Endometrium (tissue), 2 donors: ENCODE results near the gene EEFSEC.

Experiments used
- FAIRE-seq: peaks from 2 replicates; lab custom pipeline; 2012; peaks lifted over from hg19 to GRCh38; lab: Jason Lieb, UNC
- donor health status: control.
- donor health status: control.

The EEFSEC gene

DNA sequence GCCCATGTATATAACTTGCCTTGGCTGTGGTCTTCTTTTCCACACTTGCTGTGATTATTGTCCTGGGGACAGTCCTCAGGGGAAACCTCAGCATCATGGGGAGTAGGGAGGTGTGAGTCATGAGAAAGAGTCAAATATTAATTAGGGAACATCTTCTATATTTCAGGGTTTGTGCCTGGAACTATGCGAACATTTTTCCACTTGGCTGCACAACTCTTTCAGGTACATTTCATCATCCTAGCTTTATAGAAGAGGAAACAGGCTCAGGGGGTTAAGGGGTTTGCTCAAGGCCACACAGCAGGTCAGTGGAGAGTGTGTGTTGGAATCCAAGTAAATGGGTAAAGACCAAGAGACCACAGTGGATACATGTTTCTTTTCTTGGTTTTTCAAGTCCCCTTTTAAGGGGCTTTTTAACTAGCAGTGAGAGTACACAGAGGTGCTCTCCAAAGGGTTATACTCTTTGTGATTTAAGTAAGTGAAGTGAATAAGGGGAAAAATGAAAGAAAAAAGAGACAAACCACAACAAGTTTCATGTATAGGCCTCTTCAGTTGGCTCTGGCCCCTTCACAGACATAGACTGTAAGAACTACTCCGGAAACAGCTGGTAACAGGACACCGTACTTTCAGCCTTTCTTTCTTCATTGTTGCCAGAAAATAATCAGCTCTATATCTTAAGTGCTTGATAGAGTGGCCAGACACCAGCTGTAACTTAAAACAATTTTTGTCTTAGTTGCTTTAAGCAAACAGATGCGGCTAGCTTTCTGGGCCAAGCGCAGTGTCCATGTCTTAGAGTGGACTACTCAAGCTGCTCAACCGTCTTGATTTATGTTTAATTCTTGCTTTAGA is 64.6 kb downstream of the EEFSEC start:
- no peak for FAIRE-seq

DNA sequence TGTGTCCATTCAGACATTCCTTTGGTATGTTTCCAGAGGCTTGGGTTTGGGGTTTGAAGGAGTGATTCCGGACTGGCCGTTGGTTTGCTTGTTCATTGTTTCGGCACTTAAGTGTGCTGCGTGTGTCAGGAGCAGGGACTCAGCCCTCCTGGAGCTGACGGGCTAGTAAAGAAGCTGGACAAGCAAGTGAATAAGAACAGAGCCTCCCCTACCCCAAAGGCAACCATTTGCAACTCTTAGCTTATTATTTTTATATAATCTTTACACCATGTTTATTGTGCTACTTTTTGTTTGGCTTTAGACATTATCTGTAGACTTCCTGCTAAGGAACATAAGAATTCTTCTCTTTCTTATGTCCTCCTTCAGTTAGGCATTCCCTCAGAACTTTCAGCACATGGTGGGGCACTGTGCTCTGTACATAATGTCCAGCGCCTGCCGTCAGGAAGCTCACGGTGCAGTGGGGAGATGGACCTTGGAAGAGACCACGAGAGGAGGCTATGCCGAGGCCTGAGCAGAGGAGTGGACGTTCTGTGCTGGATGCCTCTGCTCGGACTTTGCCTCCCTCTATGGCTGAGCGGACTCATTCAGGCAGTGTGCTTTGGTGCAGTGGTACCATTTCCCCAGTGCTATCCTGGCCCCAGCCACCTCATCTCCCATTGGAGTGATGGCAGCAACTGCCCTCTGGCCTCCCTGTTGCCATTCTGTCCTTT is 65.4 kb downstream of the EEFSEC start:
- FAIRE-seq = no peak

DNA sequence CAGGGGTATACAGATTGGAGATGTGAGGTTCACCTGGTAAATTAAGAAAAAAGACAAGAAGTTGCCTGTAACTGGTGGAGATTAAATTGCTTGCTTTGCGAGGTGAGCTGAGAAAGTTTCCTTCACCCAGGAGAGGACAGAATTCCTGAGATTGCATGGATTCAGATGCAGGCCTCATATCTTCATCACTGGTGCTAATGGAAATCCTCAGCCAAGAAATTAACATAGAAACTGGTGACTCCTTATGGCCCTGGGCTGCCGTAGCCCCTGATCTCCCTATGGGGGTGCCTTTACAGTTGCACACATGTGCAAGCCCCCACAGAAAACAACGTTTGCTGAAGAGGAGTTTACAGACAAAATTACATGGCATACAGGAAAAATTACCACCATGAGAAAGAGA is 68.0 kb downstream of the EEFSEC start:
- no peak for FAIRE-seq

DNA sequence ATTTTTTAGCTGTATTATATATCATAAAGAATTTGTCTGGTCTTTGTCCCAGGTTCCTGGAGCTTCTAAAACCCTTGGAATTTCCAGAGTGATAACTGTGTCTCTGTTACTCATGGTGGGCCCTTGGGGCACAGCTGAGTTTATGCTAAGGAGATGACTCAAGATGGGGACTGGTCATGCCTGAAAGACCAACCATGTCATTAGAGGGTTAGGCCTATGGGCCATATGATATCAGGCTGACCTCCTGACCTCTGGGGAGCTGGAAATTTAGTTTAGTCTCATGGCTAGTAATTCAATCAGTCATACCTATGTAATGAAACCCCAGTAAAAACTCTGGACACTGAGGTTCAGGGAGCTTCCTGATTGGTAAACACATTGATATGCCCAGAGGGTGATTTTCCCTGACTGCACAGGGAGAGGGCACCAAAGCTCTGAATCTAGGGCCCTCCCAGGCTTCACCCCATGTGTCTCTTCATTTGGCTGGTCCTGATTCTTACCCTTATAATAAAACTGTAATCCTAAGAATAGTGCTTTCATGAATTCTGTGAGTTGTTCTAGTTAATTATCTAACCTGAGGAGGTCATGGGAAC is 69.6 kb downstream of the EEFSEC start:
- FAIRE-seq = no peak

DNA sequence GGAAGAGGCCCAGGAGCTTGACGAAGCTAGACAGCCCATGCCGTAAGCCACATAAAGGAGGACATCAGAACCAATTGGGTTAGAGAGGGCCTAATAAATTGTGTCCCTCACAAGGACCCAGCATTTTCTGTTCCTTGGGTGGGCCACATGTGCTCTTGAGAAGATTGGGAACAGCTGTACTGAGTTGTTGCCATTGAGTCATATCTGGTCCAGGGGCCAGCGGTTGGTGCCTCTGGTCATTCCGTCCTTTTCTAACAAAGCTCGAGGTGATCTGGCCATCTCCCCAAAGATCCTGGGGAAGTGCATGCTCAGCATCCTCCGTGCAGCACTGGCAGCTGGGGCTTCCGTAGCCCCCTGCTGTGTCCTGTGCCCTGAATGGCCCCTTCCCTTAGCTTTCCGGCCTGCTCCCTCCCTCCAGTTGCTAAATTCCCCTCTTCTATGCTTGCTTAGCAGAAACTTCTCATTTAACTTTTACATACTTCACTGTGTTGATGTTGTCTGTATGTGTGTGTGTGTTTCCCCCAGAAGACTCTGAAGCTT is 73.0 kb downstream of the EEFSEC start:
- no peak for FAIRE-seq

DNA sequence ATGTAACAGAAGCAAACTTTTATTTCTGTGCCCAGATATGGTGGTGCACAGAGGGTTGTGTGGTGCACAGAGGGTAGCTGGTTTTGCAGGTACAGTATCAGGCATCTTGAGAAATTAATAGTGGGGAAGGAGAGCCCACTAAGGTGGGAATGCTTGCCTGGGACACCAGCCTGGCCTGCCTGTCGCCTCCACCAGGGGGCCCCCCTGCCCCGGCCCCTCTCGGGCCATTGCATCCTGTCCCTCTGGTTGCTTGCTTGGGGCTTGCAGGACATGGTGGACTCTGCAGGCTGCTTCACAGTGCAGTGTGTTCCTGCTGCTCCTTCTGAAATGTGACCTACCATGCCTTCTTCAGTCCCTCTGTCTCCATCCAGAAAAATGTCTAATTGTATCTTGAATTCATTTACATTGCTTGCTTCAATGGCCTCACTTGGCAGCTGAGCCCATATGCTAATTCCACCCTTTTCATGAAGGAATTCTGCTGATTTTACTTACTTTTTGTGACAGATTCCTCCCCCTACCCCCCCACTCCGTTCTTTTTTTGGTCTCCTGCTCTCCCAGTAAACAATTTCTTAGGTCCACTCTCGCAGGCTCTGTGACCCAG is 73.6 kb downstream of the EEFSEC start:
- FAIRE-seq = no peak

DNA sequence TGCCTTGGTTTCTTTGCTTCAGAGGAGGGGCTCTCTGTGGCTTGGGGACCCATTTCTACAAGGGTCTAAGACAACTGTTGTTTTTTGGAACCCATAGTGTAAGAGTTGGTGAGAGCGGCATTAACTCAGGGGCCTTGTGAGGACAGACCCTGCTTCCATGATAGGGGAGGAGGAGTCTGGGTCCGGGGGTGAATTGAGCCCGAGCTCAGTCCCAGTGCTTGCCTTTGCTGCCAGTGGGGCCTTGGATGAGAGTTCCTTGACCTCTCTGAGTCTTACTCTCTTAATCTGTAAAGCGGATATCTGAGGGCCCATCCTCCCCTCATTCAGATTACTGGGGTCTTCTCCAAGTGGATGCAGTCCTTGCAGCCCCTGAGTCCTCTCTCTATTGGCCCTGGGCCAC is 74.2 kb downstream of the EEFSEC start:
- FAIRE-seq = no peak

DNA sequence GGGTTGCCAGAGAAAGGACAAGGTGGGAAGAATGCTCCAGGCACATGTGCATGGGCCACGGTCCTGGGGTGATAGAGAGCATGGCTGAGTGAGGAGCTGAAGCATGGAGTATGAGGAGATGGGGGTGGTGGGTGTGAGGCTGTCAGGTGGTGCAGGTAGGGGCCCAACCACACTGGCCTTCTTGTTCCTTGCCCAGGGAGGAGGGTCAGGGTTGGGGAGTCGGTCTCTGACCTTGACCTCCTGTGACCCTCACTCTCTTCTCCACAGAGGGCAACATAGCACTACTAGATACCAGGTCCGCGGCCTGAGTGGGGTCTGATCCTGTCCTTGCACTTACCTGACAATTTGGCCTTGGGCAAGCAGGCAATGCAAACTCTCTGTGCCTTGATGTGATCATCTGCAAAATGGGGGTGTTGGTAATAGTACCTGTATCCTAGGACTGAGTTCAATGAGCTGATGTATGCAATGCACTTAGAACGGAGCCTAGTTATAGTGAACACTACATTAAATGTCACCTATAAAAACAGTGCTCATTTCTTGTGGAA is 75.2 kb downstream of the EEFSEC start:
- FAIRE-seq = no peak

DNA sequence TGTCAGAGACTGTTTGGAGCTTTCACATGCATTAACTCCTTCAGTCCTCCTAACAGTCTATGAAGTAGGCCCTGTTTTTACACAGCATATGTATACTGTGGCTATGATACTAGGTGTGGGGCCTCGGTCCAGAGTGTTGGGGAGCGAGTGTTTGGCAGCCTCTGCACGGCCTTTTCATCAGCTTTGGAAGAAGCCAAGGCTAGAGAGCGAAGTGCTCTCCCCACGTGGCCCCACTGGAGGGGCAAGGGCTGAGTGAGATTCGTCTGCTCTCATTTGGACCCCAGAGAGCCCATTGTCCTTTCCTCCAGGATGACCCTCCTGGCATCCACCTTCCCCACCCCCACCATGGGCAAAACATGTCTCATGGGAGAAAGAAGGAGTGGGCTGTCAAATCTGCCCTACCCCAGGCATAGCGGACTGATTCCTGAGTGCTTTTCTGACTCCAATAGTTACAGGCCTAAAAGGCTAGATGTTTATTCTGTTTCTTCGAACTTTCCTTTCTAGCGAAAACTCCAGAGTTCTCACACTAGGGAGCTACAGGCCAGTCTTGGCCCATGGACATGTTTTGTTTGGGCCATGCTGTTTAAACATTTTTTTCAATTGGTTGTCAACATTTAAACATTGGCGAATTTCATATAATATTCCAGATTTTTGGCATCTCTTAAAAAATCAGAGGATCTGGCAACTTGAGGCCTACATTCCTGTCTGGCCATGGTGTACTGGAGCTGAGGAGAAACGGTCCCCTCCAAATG is 76.0 kb downstream of the EEFSEC start:
- no peak for FAIRE-seq

DNA sequence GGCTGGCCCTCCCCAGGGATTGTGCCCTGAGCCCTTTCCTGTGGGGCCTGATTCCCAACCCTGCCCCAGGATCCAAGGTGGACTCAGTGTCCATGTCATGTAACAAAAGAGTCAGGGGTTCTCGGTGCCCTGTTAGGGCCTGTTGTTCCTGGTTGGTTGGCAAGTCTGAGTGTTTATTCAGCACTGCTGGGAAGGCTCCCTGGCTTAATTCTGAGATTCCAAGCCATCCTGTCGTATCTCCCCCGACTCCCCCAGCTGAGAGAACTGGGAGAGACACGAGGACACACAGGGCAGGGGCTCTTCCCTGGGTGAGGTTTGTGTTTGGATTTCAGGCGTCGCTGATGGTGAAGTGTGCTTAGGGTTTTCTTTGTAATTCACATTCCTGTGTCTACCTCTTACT is 78.3 kb downstream of the EEFSEC start:
- FAIRE-seq = no peak

DNA sequence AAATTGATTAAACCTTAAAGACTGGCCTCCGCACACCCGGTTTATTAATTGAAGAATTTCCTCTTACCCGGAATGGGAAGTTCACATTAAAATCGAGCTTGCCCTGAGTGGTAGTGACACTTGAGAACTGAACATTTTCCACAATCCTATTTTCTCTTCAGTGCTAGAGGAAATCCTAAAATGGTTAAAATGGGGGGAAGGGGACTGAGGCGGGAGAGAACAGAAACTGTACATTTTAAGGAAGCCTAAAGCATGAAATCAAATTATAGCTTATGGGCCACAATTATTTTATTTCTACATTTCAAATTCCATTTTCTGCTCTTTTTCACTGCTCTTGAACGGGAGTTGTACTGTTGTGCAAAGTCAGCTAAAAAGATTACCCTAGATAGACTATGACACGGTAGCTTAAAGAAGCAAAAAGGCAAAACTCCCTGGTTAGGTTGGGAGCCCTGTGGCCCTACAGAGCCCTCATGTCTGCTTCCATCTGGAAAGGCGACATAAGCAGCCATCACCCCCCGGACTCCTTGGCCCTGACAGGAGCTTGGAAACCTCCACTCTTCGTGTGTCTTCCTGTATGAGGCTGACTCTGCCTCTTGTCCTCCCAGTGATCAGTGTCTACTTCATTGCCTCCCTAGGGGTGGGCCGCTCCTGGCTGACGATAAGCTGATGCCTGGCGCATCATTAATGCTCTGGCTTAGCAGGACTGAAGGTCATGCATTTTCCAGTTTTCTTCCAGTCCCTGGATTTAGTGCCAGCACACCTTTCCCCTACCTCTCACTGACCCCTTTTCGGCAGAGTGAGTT is 79.3 kb downstream of the EEFSEC start:
- FAIRE-seq = no peak

DNA sequence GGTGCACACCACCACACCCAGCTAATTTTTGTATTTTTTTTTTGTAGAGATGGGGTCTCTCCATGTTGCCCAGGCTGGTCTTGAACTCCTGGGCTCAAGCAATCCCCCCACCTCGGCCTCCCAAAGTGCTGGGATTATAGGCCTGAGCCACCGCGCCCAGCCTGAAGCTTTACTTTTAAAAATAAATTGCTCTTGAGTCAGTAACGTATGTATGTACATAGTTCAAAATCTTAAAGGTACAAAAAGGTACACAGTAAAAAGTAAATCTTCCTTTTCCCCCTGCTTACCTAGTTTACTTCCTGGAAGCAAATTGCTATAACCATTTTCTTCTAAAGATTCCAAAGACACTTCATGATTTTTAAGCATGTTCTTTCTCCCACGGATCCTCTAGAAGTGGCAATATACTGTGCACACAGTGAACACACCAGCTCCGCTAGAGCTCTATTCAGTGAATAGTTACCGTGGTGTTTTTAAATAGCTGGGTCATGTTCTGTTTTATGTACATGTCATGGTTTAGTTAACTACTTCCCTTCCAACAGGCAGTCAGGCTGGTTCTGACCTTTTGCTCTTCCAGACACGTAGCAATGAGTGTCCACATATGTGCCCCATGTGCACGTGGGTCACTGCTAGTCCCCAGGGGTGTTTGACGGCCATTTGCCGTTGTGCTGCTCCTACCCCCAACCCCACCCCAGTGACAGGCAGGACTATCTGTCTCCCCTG is 82.1 kb downstream of the EEFSEC start:
- FAIRE-seq = peak; percentile 41

DNA sequence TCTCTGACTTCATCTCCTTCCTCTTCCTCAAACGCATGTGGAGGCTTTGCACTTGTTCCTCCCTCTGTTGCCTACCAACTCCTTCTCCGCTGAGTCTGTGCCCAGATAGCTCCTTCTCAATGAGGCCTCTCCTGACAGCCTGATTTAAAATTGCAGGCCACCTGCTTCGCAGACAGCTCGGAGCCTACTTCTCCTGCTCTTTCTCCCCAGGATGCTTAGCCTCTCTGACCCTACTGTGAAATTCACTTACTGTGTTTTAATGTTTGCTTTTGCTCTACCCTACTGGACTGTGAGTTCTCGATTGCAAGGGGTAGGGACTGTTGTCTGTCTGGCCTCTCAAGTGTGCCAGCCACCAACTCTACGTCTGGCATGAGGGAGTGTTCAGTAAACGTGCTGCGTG is 83.4 kb downstream of the EEFSEC start:
- no peak for FAIRE-seq

DNA sequence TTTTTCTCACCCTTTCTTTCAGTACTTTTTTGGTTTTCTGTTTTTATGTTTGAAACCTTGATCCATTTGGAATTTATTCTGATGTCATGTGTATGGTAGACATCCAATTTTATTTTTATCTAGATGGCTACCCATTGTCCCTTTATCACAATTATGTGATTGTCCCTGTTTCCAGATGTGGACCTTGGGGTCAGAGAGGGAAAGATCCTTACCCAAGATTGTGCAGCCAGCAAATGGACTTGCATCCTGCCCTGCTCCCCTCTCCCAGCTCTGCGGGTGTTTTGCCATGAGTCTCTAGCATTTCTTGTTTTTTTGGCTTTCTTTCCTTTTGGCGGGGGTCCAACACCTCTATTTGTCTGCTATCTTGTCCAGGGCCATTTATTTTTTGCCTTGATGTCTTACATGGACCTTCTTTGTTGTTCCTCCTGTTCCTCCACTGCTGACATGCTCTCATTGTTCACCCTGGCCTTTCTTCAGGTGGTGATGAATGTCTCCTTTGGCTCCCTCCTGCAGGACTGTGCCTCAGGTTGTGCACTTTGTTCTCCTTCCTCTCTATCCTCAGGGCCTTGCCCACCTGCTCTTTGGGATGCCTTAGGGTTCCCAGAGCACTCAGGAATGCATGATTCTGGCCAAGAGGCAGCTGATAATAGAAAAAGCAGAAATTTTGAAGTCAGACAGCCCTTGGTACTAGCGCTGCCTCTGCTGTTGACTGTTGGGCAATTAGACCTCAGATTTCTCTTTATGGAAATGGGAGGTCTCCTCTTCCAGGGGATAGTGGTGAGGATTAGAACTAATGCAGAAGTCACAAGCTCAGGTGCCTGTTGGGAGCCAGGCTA is 84.3 kb downstream of the EEFSEC start:
- no peak for FAIRE-seq

DNA sequence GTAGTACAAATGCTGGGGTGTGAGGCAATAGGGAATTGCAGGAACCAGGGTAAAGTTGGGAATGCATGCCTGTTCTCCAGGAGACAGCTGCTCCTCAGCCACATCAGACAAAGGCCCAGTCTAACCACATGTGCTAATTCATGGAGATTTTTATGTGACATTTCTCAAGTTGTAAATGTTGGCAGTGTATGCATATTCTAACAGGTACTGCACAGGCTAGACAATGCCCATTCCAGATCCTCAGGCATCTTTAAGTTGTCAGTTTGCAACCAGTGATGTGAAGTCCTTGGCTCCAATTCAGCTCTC is 84.9 kb downstream of the EEFSEC start:
- no peak for FAIRE-seq

DNA sequence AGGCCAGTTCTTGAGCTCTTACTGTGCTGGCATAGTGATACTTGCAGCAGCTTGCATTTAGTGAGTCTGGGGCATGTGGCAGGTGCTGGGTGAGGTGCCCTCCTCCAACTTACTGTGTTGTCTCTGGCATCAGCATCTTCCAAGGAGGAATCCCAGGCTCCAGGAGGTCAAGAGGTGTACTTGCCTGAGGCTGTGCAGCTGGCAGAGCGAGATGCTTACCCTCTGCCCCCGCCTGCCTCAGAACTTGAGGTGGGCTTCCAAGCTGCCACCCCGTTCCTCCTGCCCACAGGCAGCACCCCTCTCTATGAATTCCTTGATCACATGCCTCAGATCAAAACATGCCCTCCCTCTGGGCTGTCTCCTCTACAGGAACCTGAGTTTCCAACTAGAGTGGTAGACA is 86.0 kb downstream of the EEFSEC start:
- FAIRE-seq = no peak

DNA sequence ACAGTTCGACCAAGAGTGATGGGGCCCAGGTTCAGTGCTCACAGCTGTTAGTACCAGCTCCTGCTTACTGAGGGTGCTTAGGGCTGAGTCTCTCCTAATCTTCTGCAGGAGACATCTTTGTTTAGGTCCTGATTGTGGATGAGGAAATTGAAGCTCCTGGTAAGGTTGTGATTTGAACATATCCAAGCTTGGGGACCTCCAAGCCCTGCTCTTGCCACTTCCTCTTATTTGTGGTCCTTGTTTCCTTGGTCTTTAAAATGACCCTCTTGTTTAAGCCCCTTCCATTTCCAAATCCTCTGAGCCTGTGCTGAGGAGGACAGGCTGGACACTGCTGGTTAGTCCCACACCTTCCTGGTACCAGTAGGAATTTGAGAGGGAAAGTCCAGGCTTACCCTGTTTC is 87.0 kb downstream of the EEFSEC start:
- no peak for FAIRE-seq

DNA sequence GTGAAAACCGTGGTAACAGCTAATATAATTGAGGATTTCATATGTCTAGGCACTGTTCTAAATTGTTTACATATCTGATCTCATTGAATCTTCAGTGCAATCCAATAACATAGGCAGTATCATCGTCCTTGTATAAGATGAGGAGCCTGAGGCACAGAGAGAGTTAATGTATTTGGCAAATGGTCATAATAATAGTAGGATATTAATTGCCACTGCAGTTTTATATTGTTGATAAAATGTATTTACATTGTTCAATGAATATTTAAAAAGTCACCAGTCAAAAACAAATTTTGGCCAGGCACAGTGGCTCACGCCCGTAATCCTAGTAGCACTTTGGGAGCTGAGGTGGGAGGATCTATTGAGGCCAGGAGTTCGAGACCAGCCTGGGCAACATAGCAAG is 88.5 kb downstream of the EEFSEC start:
- no peak for FAIRE-seq
